NCI-H1417 treated with DMSO at 0.1 percent for 48 hours (cell line): ENCODE measurements around the gene MXD4.
A peak's percentile ranks its signal among the peaks of the same experiment; 100 is the strongest.

ENCODE experiments used
- DNase-seq: peaks from one replicate; lab custom pipeline; 2025; lab: John Stamatoyannopoulos, UW

The MXD4 gene

GRCh38 chr4:2263926-2264321 lies 2.0 kb upstream of the MXD4 start:
- peak; percentile 13 for DNase-seq

GRCh38 chr4:2262944-2263250 lies 988 bp upstream of the MXD4 start:
- DNase-seq: no peak

GRCh38 chr4:2262145-2262943 lies 435 bp upstream of the MXD4 start:
- DNase-seq: peak; percentile 92

GRCh38 chr4:2261110-2261852 lies 628 bp downstream of the MXD4 start:
- DNase-seq: no peak

- no peak for DNase-seq
These were observed 1.4 kb downstream of the MXD4 start for GRCh38 chr4:2260344-2261109.

- no peak for DNase-seq
These were observed 2.2 kb downstream of the MXD4 start for GRCh38 chr4:2259541-2260343.

GRCh38 chr4:2259036-2259540 lies 2.8 kb downstream of the MXD4 start:
- DNase-seq: no peak

- no peak for DNase-seq
These were observed 3.5 kb downstream of the MXD4 start for GRCh38 chr4:2258091-2259035.

- no peak for DNase-seq
These were observed 4.4 kb downstream of the MXD4 start for GRCh38 chr4:2257361-2258081.

- no peak for DNase-seq
These were observed 5.1 kb downstream of the MXD4 start for GRCh38 chr4:2256781-2257191.

- DNase-seq: no peak
These were observed 5.7 kb downstream of the MXD4 start for GRCh38 chr4:2256156-2256731.

- DNase-seq: no peak
These were observed 6.3 kb downstream of the MXD4 start for GRCh38 chr4:2255501-2256155.

GRCh38 chr4:2254665-2255500 lies 7.0 kb downstream of the MXD4 start:
- no peak for DNase-seq

- DNase-seq: no peak
These were observed 8.5 kb downstream of the MXD4 start for GRCh38 chr4:2253160-2254084.

GRCh38 chr4:2252530-2253091 lies 9.3 kb downstream of the MXD4 start:
- DNase-seq: no peak

GRCh38 chr4:2251795-2252529 lies 9.9 kb downstream of the MXD4 start:
- no peak for DNase-seq
